Common myeloid progenitor, CD34-positive (primary cell): ENCODE data around the gene BAG5.
A peak's percentile ranks its signal among the peaks of the same experiment; 100 is the strongest.

Experiments
- CTCF ChIA-PET: fragments of 350-600 bp; sonication (Branson Sonifier 250); formaldehyde crosslinking; loops from one replicate; lab custom pipeline; 2021; ENCODE audit warnings: antibody characterized with exemption; lab: Charles Lee
- POLR2A ChIA-PET: fragments of 350-600 bp; sonication (Branson Sonifier 250); formaldehyde crosslinking; loops from one replicate; lab custom pipeline; 2021; ENCODE audit warnings: antibody characterized with exemption; lab: Charles Lee
- DNase-seq, 3 donors: peaks; one replicate each; pipeline versions ENCODE4 v3.0.0 to v3.0.0-alpha.2; 2013
- H3K27ac ChIP-seq, 2 experiments: 1 replicate in 1 of 2; 2 replicates in 1 of 2; pipeline ENCODE4 v1.7.0; 2013; ENCODE audit warnings: inconsistent platforms in 2 of 2, low read length in 2 of 2, mild to moderate bottlenecking in 2 of 2, low read depth in 1 of 2, moderate library complexity in 1 of 2; ENCODE audit not compliant: severe bottlenecking in 2 of 2, insufficient read depth in 1 of 2, poor library complexity in 1 of 2
- H3K27me3 ChIP-seq, 5 experiments: replicated peaks in 2 of 5; 1 replicate in 3 of 5; 2 replicates in 2 of 5; pipeline versions ENCODE4 v1.6.1 to v1.7.0; 2013; ENCODE audit warnings: low read length in 4 of 5, mild to moderate bottlenecking in 2 of 5, moderate library complexity in 2 of 5, inconsistent platforms in 1 of 5; ENCODE audit not compliant: insufficient read depth in 5 of 5, control insufficient read depth in 4 of 5
- H3K36me3 ChIP-seq, 4 experiments: 1 replicate in 2 of 4; 2 replicates in 2 of 4; pipeline versions ENCODE4 v1.6.1 to v1.7.0; 2013; ENCODE audit warnings: low read length in 3 of 4, control low read depth in 1 of 4, mild to moderate bottlenecking in 1 of 4; ENCODE audit not compliant: control insufficient read depth in 4 of 4, insufficient read depth in 4 of 4
- H3K4me1 ChIP-seq, 4 experiments: 1 replicate in 3 of 4; 2 replicates in 1 of 4; pipeline versions ENCODE4 v1.6.1 to v1.7.1; 2013; ENCODE audit warnings: low read length in 3 of 4, mild to moderate bottlenecking in 3 of 4, control low read depth in 1 of 4, inconsistent platforms in 1 of 4, moderate library complexity in 1 of 4; ENCODE audit not compliant: control insufficient read depth in 4 of 4, insufficient read depth in 4 of 4; ENCODE audit errors: control extremely low read depth in 1 of 4
- H3K4me3 ChIP-seq, 7 experiments: 1 replicate in 4 of 7; 2 replicates in 3 of 7; pipeline versions ENCODE4 v1.5.1 to v1.7.0; 2013; ENCODE audit warnings: mild to moderate bottlenecking in 7 of 7, low read length in 6 of 7, moderate library complexity in 6 of 7, inconsistent platforms in 2 of 7, low read depth in 2 of 7, control low read depth in 1 of 7; ENCODE audit not compliant: insufficient read depth in 4 of 7, control insufficient read depth in 1 of 7; ENCODE audit errors: extremely low read depth in 1 of 7
- H3K9me3 ChIP-seq, 5 experiments: 1 replicate in 4 of 5; 2 replicates in 1 of 5; pipeline versions ENCODE4 v1.6.1 to v1.7.1; 2013; ENCODE audit warnings: low read length in 4 of 5, mild to moderate bottlenecking in 2 of 5, inconsistent platforms in 1 of 5, low read depth in 1 of 5, moderate library complexity in 1 of 5; ENCODE audit not compliant: control insufficient read depth in 4 of 5, insufficient read depth in 2 of 5; ENCODE audit errors: control extremely low read depth in 1 of 5
- WGBS: methylation state at CpG from one replicate; pipeline ENCODE4 v1.1.5; 2013; ENCODE audit not compliant: insufficient coverage; 5-methylcytosine and 5-hydroxymethylcytosine counted together

The BAG5 gene

GRCh38 chr14:103520269-103520656 is 42.2 kb downstream of the BAG5 start:
- Histone ChIP-seq H3K27ac (no peak overlapping the region), H3K4me3 (peak overlapping the region in 3 of 7 experiments; percentile 66 to 74 (median 73)), H3K36me3 (no peaks in the 10 kb centered on the region), H3K9me3 (peaks cover 0 to 4% (median 0%) of the 10 kb centered on the region in 5 experiments), H3K27me3 (peaks cover 0 to 30% (median 6%) of the 10 kb centered on the region in 5 experiments), H3K4me1 (peaks cover 0 to 57% (median 52%) of the 10 kb centered on the region in 4 experiments)
- 70% methylated on average over 10 of the region's 10 CpGs for WGBS
- CTCF ChIA-PET: interaction anchor here (0.9 to 11.1 kb wide), 7 partner anchors 9 to 193 kb away, joined by 3 to 147 read pairs (median 5); partner anchors contain the start of gene TRMT61A
- DNase-seq: no peak
- POLR2A ChIA-PET: interaction anchor here (2.1 kb wide), 1 partner anchor 42 kb away, joined by 7 read pairs; no protein-coding TSS in a partner anchor

- Histone ChIP-seq H3K4me1 (peaks cover 0 to 57% (median 52%) of the 10 kb centered on the region in 4 experiments), H3K4me3 (peak overlapping the region in 1 of 7 experiments; percentile 73), H3K27ac (no peak overlapping the region), H3K27me3 (peaks cover 0 to 30% (median 6%) of the 10 kb centered on the region in 5 experiments), H3K36me3 (no peaks in the 10 kb centered on the region), H3K9me3 (peaks cover 0 to 4% (median 0%) of the 10 kb centered on the region in 5 experiments)
- 85% methylated on average over 14 of the region's 22 CpGs for whole genome bisulfite sequencing
- POLR2A ChIA-PET: no interaction called here
- no peak for DNase-seq
- CTCF ChIA-PET: interaction anchor here (0.9 to 11.1 kb wide), 5 partner anchors 10 to 26 kb away, joined by 3 to 147 read pairs (median 46); partner anchors contain the start of gene TRMT61A
Measured at GRCh38 chr14:103519837-103520212, 42.6 kb downstream of the BAG5 start.

GRCh38 chr14:103519043-103519836 is 43.2 kb downstream of the BAG5 start:
- DNase-seq: peak in 2 of 3 donors; percentile 45 to 58
- Histone ChIP-seq H3K36me3 (no peaks in the 10 kb centered on the region), H3K27ac (no peak overlapping the region), H3K27me3 (peaks cover 0 to 29% (median 6%) of the 10 kb centered on the region in 5 experiments), H3K9me3 (peaks cover 0 to 4% (median 0%) of the 10 kb centered on the region in 5 experiments), H3K4me1 (peaks cover 0 to 52% (median 50%) of the 10 kb centered on the region in 4 experiments), H3K4me3 (peak overlapping the region in 2 of 7 experiments; percentile 24 to 50)
- WGBS: 61% methylated on average over 6 of the region's 13 CpGs
- CTCF ChIA-PET: interaction anchor here (0.9 to 11.1 kb wide), 12 partner anchors 10 to 42 kb away, joined by 3 to 147 read pairs (median 6); partner anchors contain the start of gene TRMT61A
- POLR2A ChIA-PET: no interaction called here

- H3K36me3 ChIP-seq: no peaks in the 10 kb centered on the region
- DNase-seq: peak in 2 of 3 donors; percentile 51 to 55
- no peaks in the 10 kb centered on the region for H3K9me3 ChIP-seq
- WGBS: 24% methylated on average over 5 of the region's 9 CpGs
- peaks cover 0 to 22% (median 3%) of the 10 kb centered on the region in 5 experiments for H3K27me3 ChIP-seq
- ChIA-PET CTCF (interaction anchor here (1.1 to 11.1 kb wide), 11 partner anchors 10 to 43 kb away, joined by 3 to 147 read pairs (median 6); partner anchors contain the start of gene TRMT61A), POLR2A (no interaction called here)
- no peak overlapping the region for H3K27ac ChIP-seq
- H3K4me1 ChIP-seq: peaks cover 0 to 50% (median 50%) of the 10 kb centered on the region in 4 experiments
- peak overlapping the region in 2 of 7 experiments; percentile 24 to 50 for H3K4me3 ChIP-seq
Measured at GRCh38 chr14:103518422-103519042, 43.9 kb downstream of the BAG5 start.

GRCh38 chr14:103517721-103518421 is 44.6 kb downstream of the BAG5 start:
- CTCF ChIA-PET: interaction anchor here (1.0 to 11.1 kb wide), 13 partner anchors 9 to 44 kb away, joined by 3 to 147 read pairs (median 5); partner anchors contain the start of gene TRMT61A
- WGBS: 70% methylated on average over 16 of the region's 20 CpGs
- Histone ChIP-seq H3K27ac (no peak overlapping the region), H3K27me3 (peaks cover 0 to 16% (median 0%) of the 10 kb centered on the region in 5 experiments), H3K4me3 (no peak overlapping the region), H3K4me1 (peaks cover 0 to 51% (median 46%) of the 10 kb centered on the region in 4 experiments), H3K9me3 (no peaks in the 10 kb centered on the region), H3K36me3 (no peaks in the 10 kb centered on the region)
- POLR2A ChIA-PET: no interaction called here
- DNase-seq: no peak

- H3K36me3 ChIP-seq: peaks cover 0 to 2% (median 0%) of the 10 kb centered on the region in 4 experiments
- H3K27me3 ChIP-seq: peaks cover 0 to 9% (median 0%) of the 10 kb centered on the region in 5 experiments
- CTCF ChIA-PET: interaction anchor here (1.0 to 11.1 kb wide), 7 partner anchors 9 to 44 kb away, joined by 3 to 147 read pairs (median 11); partner anchors contain the start of gene TRMT61A
- H3K27ac ChIP-seq: no peak overlapping the region
- DNase-seq: no peak
- H3K4me1 ChIP-seq: peaks cover 0 to 49% (median 40%) of the 10 kb centered on the region in 4 experiments
- H3K4me3 ChIP-seq: no peak overlapping the region
- POLR2A ChIA-PET: no interaction called here
- 95% methylated on average over 10 of the region's 10 CpGs for WGBS
- no peaks in the 10 kb centered on the region for H3K9me3 ChIP-seq
Measured at GRCh38 chr14:103517174-103517566, 45.3 kb downstream of the BAG5 start.
